Endothelial cell of umbilical vein (primary cell): ENCODE data around the gene LAMC3. TPM values are rescaled to one million over a fixed set of nuclear protein-coding genes. Genes with fewer than 3 reads are reported as not detected.

Experiments used
- BruUV-seq: library from RNA; stranded (reverse); fragments of 400-500 nt; replicated peaks from 2 replicates; lab custom pipeline; 2021; lab: Mats Ljungman, UMichigan
- CTCF ChIA-PET: fragments of 300-600, 350-600 bp; sonication (Branson Sonifier 250); formaldehyde crosslinking; loops from one replicate; lab custom pipeline; 2021; ENCODE audit warnings: antibody characterized with exemption, inconsistent platforms; lab: Charles Lee
- POLR2A ChIA-PET: fragments of 300-600, 350-600 bp; sonication (Branson Sonifier 250); formaldehyde crosslinking; loops from one replicate; lab custom pipeline; 2021; ENCODE audit warnings: antibody characterized with exemption, inconsistent platforms; lab: Charles Lee
- DNase-seq: peaks from one replicate; pipeline ENCODE4 v3.0.0-alpha.2; 2011; ENCODE audit warnings: low read depth, low spot score
- FAIRE-seq: peaks from 2 replicates; lab custom pipeline; 2011; peaks lifted over from hg19 to GRCh38; lab: Jason Lieb, UNC
- H2AFZ ChIP-seq: 2 replicates; pipeline ENCODE4 v1.6.0; 2012; ENCODE audit warnings: low read depth, low read length, control low read depth, inconsistent platforms
- H3K27ac ChIP-seq: 2 replicates; pipeline ENCODE4 v1.5.1; 2011; ENCODE audit warnings: low read depth, mild to moderate bottlenecking, control low read depth, low read length, moderate library complexity; ENCODE audit not compliant: insufficient read depth
- H3K27me3 ChIP-seq, 2 experiments: 2 replicates each; pipeline versions ENCODE4 v1.6.0 to v1.6.1; 2011; ENCODE audit warnings: low read length in 2 of 2, mixed read lengths in 1 of 2; ENCODE audit not compliant: control insufficient read depth in 2 of 2, insufficient read depth in 2 of 2
- H3K36me3 ChIP-seq, 2 experiments: 2 replicates in 1 of 2; 3 replicates in 1 of 2; pipeline ENCODE4 v1.5.1; 2011; ENCODE audit warnings: low read length in 2 of 2, mild to moderate bottlenecking in 1 of 2, moderate library complexity in 1 of 2; ENCODE audit not compliant: control insufficient read depth in 2 of 2, insufficient read depth in 2 of 2; ENCODE audit errors: extremely low read depth in 1 of 2
- H3K4me1 ChIP-seq: 3 replicates; pipeline ENCODE4 v1.5.1; 2011; ENCODE audit warnings: mild to moderate bottlenecking, low read length; ENCODE audit not compliant: control insufficient read depth, insufficient read depth; ENCODE audit errors: extremely low read depth
- H3K4me2 ChIP-seq: 2 replicates; pipeline ENCODE4 v1.6.1; 2011; ENCODE audit warnings: low read length, control low read depth, mixed read lengths; ENCODE audit not compliant: insufficient read depth
- H3K4me3 ChIP-seq, 3 experiments: fragments of 200-600 bp in 1 of 3; sonication (generic), shearing (Covaris generic) in 1 of 3; replicated peaks in 1 of 3; 2 replicates each; pipeline ENCODE4 v1.5.1; 2011 to 2016; ENCODE audit warnings: control low read depth in 3 of 3, low read length in 3 of 3, mild to moderate bottlenecking in 2 of 3, inconsistent platforms in 1 of 3, low read depth in 1 of 3, moderate library complexity in 1 of 3; ENCODE audit not compliant: insufficient read depth in 1 of 3
- H3K79me2 ChIP-seq: 2 replicates; pipeline ENCODE4 v1.6.0; 2012; ENCODE audit warnings: low read length, inconsistent platforms; ENCODE audit not compliant: control insufficient read depth, insufficient read depth
- H3K9ac ChIP-seq: replicated peaks from 2 replicates; pipeline ENCODE3; 2011; ENCODE audit warnings: low read length, control low read depth; ENCODE audit not compliant: insufficient read depth; ENCODE audit errors: extremely low read depth
- H3K9me1 ChIP-seq: replicated peaks from 3 replicates; pipeline ENCODE4 v1.6.0; 2011; ENCODE audit warnings: mild to moderate bottlenecking, low read length; ENCODE audit not compliant: control insufficient read depth, insufficient read depth; ENCODE audit errors: extremely low read depth
- H3K9me3 ChIP-seq: replicated peaks from 2 replicates; pipeline ENCODE4 v1.5.1; 2012; ENCODE audit warnings: low read length, inconsistent platforms; ENCODE audit not compliant: control insufficient read depth, insufficient read depth
- H4K20me1 ChIP-seq: replicated peaks from 2 replicates; pipeline ENCODE3; 2011; ENCODE audit warnings: mild to moderate bottlenecking, low read length; ENCODE audit not compliant: control insufficient read depth, insufficient read depth; ENCODE audit errors: extremely low read depth
- CTCF ChIP-seq, 2 donors: IDR thresholded peaks; 1 replicate in 1 of 2; 2 replicates in 1 of 2; pipeline ENCODE4 v1.5.1; 2011; ENCODE audit warnings: low read length in 2 of 2, mild to moderate bottlenecking in 2 of 2, moderate library complexity in 2 of 2, control low read depth in 1 of 2, inconsistent platforms in 1 of 2, low read depth in 1 of 2; ENCODE audit not compliant: insufficient read depth in 1 of 2; ENCODE audit errors: extremely low read depth in 1 of 2
- FOS ChIP-seq: IDR thresholded peaks from 2 replicates; pipeline ENCODE4 v1.6.1; 2011; ENCODE audit warnings: mild to moderate bottlenecking, low read length, moderate library complexity, borderline replicate concordance; ENCODE audit not compliant: insufficient read depth
- GATA2 ChIP-seq: IDR thresholded peaks from 2 replicates; pipeline ENCODE4 v1.7.0; 2011; ENCODE audit warnings: low read depth, mild to moderate bottlenecking, moderate library complexity, mixed read lengths, low read length; ENCODE audit not compliant: insufficient read length, insufficient read depth
- MAX ChIP-seq: IDR thresholded peaks from 2 replicates; pipeline ENCODE4 v1.6.1; 2011; ENCODE audit not compliant: insufficient read depth, insufficient read length
- POLR2A ChIP-seq: IDR thresholded peaks from 2 replicates; pipeline ENCODE4 v1.6.1; 2012; ENCODE audit warnings: low read depth, mild to moderate bottlenecking, control low read depth, low read length
- dilution Hi-C: fragments of 300-500 bp; cut with MboI; formaldehyde crosslinking; loops from one replicate; pipeline ENCODE4 v1.15.0; 2019; ENCODE audit warnings: low sequenced_read_pairs; ENCODE audit not compliant: extremely low pct_ligation_motif_present
- intact Hi-C: fragments of 100-400 bp; cut with micrococcal nuclease; formaldehyde crosslinking; loops from one replicate; pipeline ENCODE4 v1.10.0; 2022
- polyA plus RNA-seq, 4 experiments: library from polyadenylated mRNA; depleted of rRNA in 3 of 4; stranded (reverse) in 3 of 4; unstranded in 1 of 4; fragments of >200 nt; gene quantifications; 2 replicates each; pipeline versions ENCODE4 v1.2.1 to v1.2.3, GENCODE V29; 2011 to 2012; ENCODE audit warnings: missing spikeins in 1 of 4
- total RNA-seq: library from RNA; stranded (reverse); gene quantifications from 2 replicates; pipeline ENCODE4 v1.2.3, GENCODE V29; 2021

LAMC3 gene
- total and polyA plus RNA-seq, 2 donors (not counting 3 experiments of a cell fraction or from before 2014, with no cell fraction given), result 0.18 to 0.38 TPM

DNA sequence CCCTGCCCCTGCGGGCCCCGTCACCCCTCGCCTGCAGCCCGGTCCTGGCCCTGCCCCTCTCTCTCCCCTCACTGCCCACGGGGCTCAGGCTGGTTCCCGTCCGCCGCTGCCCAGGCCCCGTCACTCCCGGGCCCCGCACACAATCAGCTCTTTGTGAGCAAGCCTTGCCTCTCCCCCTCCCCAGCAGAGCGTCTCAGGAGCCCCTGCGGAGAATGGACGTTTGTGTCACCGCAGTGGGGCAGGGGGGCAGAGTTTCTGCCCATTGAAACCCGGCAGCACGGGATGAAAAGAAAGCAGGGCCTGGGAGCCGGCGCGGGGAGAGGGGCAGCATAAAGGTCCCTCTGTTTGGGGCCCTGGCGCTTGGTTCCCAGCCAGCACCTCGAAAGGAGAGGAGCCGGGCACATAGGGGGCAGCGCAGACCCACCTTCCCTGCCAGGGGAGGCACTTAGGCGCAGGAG lies 102.9 kb downstream of the LAMC3 start:
- H4K20me1 ChIP-seq, result no peaks in the 10 kb centered on the region
- H3K4me3 ChIP-seq, result no peak overlapping the region
- H3K9me3 ChIP-seq, result no peaks in the 10 kb centered on the region
- no peaks in the 10 kb centered on the region for H3K36me3 ChIP-seq
- CTCF ChIA-PET, result interaction anchor here (1.1 to 1.2 kb wide), 3 partner anchors 13 to 62 kb away, joined by 4 to 7 read pairs (median 5); no protein-coding TSS in a partner anchor
- H3K4me2 ChIP-seq, result no peak overlapping the region
- H2AFZ ChIP-seq, result no peak overlapping the region
- H3K27me3 ChIP-seq, result no peaks in the 10 kb centered on the region
- H3K27ac ChIP-seq, result no peak overlapping the region
- FAIRE-seq (no peak), DNase-seq (no peak)
- no peak overlapping the region for H3K9ac ChIP-seq
- dilution Hi-C loops, result no loop called here
- H3K4me1 ChIP-seq, result peaks cover 16% of the 10 kb centered on the region
- POLR2A ChIA-PET, result no interaction called here
- TF ChIP-seq MAX, result no peak
- TF ChIP-seq POLR2A, result no peak
- no peak for TF ChIP-seq CTCF (IDR thresholded peaks at IDR 0.05; ENCODE audit: extremely low read depth in 1 of 2, insufficient read depth in 1 of 2, low read depth in 1 of 2, low read length in 2 of 2)
- intact Hi-C loops, result no loop called here
- no peaks in the 10 kb centered on the region for H3K9me1 ChIP-seq
- H3K79me2 ChIP-seq, result no peaks in the 10 kb centered on the region
- BruUV-seq, result no TSS peak

DNA sequence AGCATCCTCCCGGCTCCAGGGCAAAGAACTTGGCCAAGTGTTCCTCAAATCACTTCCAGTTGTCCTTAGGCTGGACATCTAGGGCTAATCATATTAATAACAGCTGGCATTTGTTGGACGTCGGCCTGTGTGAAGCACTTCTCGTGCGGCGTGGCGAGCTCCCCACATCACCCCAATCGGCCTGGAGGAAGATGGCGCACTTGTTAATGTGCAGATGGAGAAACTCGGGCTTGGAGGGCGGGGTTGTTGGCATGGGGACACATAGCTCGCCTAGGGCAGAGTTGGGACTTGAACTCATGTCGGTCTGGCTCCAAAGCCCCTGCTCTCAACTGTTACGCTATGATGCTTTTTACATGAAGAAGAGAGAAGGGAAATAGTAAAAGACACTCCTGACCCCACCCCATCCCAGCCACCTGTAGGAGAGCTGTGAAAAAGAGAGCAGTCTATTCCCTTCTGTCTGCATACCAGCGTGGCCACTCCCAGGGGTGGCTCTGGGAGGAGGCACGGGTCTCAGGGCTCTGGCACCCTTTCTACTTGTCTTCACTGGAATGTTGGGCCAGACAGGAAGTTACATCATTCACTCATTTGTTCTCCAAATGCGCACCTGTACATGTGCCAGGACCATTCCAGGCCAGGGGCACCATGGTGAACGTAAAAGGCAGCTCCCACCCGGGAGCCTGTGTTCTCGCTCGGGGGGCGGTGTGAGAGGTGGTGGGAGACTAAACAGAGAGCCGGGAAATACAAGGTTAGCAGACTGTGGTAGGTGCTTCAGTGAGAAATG lies 103.6 kb downstream of the LAMC3 start:
- dilution Hi-C loops, result no loop called here
- H2AFZ ChIP-seq, result no peak overlapping the region
- H3K79me2 ChIP-seq, result no peaks in the 10 kb centered on the region
- no peak overlapping the region for H3K27ac ChIP-seq
- ChIA-PET POLR2A (no interaction called here), CTCF (interaction anchor here (1.2 kb wide), 2 partner anchors 13 to 56 kb away, joined by 5 to 7 read pairs; no protein-coding TSS in a partner anchor)
- H4K20me1 ChIP-seq, result no peaks in the 10 kb centered on the region
- H3K9me3 ChIP-seq, result no peaks in the 10 kb centered on the region
- peaks cover 23% of the 10 kb centered on the region for H3K4me1 ChIP-seq
- FAIRE-seq (no peak), DNase-seq (no peak)
- no peaks in the 10 kb centered on the region for H3K9me1 ChIP-seq
- H3K4me3 ChIP-seq, result no peak overlapping the region
- no peak overlapping the region for H3K4me2 ChIP-seq
- no peaks in the 10 kb centered on the region for H3K36me3 ChIP-seq
- TF ChIP-seq GATA2, result no peak
- TF ChIP-seq FOS, result no peak
- H3K9ac ChIP-seq, result no peak overlapping the region
- intact Hi-C loops, result no loop called here
- no peaks in the 10 kb centered on the region for H3K27me3 ChIP-seq
- no TSS peak for BruUV-seq
